Measurements from ENCODE around the gene BTBD9.

The BTBD9 gene

GRCh38 chr6:38370653-38371601, 268.8 kb downstream of the BTBD9 start:
- no peak for TF ChIP-seq CTCF (IDR thresholded peaks at IDR 0.05)

- TF ChIP-seq CTCF (IDR thresholded peaks at IDR 0.05) = no peak
Observed at GRCh38 chr6:38367231-38367630, 272.5 kb downstream of the BTBD9 start.

- no peak for TF ChIP-seq CTCF (IDR thresholded peaks at IDR 0.05)
Observed at GRCh38 chr6:38366234-38366633, 273.5 kb downstream of the BTBD9 start.

GRCh38 chr6:38364775-38365174, 275.0 kb downstream of the BTBD9 start:
- no peak for TF ChIP-seq CTCF (IDR thresholded peaks at IDR 0.05)

GRCh38 chr6:38364127-38364526, 275.6 kb downstream of the BTBD9 start:
- TF ChIP-seq CTCF (IDR thresholded peaks at IDR 0.05) = no peak

GRCh38 chr6:38355519-38355918, 284.2 kb downstream of the BTBD9 start:
- TF ChIP-seq CTCF (IDR thresholded peaks at IDR 0.05) = no peak

- TF ChIP-seq CTCF (IDR thresholded peaks at IDR 0.05) = no peak
Observed at GRCh38 chr6:38354905-38355304, 284.8 kb downstream of the BTBD9 start.
